ENCODE measurements around the gene SRRM2.

SRRM2 gene

DNA sequence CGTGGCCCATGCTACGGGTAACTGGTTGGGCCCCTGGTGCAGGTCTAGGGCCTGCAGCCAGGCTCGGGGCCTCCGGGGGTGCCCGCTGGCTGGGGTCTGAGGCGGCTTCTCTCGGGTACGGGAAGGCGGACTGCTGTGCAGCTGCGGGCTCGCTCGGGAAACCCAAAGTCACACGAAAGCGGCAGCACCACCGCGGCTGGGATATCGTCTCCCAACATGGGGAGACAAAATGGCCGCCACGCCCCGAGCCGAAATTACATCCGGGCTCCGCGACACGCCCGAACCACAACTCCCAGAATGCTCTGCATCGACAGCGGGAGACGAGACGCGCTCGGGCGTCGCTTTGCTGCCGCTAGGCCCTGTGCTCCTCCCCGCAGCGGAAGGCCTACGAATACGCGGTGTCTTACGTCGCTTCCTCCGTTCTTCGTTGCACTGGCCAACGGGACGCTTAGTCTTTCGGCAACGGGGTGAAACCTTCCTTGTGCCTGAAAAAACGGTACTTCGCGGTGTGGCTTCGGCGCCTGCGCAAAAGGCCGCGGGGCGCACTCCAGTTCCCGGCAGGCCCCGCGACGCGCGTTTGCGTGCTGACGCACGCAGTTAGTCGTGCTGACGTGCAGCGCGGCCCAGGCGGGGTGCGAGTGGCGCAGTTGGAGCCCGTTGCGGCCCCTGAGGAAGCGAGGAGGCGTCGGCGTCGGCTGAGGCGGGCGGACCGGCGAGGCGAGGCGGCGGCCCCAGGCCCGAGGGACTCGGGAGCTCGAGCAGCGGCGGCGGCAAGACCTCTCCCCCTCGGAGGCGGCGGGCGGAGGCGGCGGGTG lies at the start of gene SRRM2:
Gene SRRM2 (plus strand): TSS at position 604 of the 815 bp plus-strand sequence. CDS start 3,727 bp downstream, outside the sequence.
- DNase-seq (ENCODE audit: low read depth): peak; percentile 94

DNA sequence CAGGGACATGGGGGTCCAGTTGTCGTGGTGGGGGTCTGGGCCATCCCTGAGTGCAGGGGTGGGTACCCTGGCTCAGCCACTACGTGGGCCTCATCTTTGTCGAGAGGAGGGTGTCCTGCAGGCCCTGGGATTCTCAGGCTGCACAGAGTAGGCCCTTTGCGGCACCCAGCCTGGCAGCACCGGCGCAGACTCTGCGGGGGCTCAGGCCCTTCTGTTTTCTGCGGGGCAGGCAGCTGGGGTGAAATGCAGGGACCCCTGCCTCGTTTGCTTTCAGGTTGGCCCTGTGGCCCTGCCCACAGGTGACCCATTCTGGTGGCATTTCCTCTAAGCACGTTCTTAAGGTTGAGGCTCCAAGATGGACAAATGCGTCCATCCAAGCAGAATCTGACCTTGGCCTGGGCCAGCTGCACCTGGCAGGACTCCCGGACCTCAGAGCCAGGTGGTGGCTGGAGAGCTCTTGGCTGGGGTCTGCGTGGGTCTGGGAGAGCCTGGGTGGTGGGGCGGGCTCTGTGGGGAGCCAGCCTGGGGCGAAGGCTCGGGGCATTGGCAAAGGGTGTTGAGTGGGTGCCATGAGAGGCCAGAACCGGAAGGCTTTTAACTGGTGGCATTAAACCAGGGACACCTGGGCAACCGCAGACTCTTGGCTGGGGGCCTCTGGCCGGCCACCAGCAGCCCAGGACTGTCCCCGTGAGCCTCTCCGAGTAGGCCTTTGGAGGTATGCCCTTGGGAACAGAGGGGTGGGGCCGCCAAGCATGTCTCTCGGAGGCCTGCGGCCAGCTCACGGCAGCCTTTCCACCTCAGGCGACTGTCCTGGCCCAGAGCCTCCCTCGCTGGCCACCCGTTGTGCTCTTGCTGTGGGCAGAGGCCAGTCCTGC lies 49.3 kb upstream of the SRRM2 start:
- no peak for DNase-seq (ENCODE audit: low read depth)

DNA sequence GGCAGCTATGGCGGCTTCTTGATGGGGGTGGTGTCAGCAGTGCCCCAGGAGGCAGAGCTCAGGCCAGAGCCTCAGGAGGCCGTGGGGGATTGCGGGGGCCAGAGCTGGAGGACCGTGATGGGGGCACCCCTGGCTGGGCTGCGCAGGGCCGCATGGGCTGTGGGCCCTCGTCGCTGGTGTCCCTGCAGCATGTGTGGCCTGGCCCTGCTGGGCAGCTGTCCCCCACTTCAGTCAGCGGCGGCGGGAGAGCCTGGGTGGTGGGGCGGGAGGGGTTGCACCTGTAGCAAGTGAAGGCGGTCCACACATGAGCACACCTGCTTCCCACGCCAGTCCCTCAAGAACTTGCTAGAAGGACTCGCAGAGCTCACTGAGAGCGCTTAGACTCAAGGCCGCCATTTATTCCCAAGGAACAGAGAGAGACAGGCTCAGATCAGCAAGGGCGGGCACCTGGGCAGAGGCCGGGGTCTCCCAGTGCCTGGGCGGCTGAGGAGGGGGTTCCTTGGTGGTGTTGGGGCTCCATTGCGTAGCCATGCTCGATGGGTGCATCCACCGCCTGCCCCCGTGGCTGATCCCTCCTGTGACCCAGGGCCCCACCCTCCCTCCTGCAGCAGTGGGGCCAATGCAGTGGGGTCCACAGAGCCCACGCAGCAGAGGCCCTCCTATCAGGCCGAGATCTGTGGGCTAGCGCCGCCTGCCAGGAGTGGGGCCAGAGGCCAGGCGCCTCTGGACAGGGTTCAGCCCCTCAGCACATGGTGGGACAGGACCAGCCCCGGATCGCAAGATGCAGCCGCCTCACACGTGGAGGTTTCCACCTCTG lies 48.1 kb upstream of the SRRM2 start:
- no peak for DNase-seq (ENCODE audit: low read depth)

DNA sequence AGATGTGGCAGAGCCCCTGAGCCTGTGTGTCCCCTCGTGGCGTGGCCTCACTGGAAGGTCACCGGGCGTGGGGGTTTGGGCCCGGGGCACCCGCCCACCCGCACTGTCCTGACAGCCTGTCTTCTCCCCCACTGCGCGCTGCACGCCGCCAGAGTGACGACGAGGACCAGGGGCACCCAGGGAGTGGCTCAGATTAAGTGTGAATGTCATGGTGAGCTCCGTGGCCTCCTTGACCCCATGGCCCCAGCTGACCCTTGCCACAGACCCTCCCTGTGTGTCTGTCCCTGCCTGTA lies 47.5 kb upstream of the SRRM2 start:
- no peak for DNase-seq (ENCODE audit: low read depth)

DNA sequence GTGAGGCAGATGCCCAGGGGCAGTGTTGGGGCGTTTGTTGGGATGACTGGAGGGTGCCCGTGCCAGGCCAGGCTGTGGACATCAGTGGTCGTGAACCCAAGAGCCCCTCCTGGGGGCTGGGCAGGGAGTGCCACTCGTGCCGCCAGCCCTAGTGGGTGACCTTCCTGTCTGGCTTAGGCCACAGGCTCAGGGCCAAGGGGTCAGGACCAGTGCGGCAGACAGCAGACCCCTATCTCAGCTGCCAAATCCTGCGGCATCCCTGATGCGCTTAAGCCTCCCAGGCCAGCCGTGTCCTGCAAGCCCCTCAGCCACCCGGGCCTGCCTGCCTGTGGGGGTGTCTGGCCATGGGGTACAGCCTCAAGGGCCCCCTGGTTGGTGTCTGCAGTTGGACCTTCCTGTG lies 47.1 kb upstream of the SRRM2 start:
- no peak for DNase-seq (ENCODE audit: low read depth)

DNA sequence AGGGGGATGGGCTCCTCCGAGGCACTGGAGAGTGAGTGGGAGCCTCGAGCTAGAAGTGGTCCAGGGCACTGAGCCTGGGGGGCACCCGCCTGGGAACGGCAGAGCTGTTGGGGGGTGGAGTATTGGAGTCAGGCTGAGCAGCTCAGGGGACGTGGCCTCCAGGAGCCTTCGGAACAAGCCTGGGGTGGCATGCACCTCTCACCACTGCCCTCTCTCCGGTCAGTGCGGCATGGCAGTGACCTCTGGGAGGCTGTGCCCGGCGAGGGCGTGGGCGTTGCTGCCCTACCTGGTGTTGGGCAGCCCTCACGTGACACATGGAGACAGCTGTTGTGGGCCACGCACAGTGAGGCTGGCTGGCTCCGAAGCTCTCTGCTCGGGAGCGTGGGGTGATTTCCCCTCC lies 46.4 kb upstream of the SRRM2 start:
- DNase-seq (ENCODE audit: low read depth): no peak

DNA sequence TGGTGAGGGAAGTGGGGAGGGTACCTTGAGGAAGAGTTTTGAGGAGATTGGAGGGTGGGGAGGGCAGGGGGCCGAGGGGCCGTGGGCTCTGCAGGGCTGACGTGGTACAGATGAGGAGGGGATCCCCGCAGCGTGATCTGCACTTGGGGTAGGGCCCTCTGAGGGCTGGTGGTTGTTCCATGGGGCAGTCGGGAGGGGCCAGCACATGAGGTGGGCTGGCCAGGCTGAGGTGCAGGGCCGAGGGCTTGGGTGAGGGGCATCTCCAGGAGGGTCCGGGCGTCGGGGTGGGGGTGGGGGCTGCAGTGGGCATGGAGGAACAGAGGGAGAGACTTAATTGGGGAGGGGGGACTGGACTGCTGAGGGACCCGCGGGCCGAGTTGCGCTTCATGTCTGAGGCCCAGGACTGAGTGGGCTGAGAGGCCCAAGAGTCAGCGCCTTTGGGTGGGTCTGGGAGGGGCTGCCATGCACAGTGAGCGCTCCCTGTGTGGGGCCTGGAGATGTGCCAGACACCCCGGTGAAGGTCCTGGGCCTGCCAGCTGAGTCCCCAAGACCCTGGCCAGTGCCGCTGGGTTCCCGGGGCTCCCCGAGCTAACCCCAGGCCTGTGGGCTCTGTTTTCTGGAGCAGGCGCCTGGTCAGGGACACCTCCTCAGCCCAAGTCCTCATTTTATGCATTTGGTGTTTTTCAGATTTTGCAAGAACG lies 45.7 kb upstream of the SRRM2 start:
- DNase-seq (ENCODE audit: low read depth): no peak

DNA sequence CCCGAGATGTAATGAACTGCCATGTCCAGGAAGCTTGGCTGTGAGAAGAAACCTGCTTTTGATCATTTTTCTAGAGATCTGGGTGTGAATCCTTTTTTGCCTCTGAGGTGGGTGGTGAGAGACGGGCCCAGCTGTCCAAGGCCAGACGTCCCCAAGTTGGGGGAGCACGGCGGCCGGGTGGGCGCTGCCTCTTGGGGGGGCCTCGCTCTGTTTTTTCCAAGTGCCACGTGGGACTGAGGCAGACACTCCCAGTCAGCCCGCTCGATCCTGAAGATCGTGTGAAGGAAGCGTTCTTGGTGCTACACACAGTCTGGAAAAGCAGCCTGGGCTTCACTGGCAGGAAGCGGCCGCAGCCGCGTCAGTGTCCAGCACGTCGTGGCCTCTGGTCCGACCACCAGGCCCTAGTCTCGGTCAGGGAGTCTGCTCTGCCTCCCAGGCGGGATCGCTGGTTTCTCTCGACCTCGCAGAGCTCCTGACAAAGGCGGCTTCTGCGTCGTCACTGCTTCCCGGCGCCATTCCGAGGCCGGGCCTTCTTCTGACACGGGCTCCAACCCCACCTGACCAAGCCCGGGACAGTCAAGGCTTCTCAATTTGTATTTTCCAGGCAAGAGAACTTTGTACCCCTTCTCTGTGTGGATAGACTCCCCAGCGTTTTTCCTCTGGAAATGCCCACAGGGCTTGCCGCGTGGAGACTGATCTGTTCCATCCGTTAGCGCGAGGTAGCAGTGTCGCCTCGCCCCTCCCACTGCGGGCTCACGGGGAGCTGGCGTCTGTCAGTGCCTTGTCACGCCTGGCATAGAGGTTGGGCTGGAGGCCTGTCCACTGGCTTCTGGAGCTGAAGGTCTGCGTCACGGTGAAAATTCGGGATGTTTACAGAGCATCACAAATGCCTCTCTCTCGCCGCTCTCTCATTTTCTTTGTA lies 44.8 kb upstream of the SRRM2 start:
- no peak for DNase-seq (ENCODE audit: low read depth)

DNA sequence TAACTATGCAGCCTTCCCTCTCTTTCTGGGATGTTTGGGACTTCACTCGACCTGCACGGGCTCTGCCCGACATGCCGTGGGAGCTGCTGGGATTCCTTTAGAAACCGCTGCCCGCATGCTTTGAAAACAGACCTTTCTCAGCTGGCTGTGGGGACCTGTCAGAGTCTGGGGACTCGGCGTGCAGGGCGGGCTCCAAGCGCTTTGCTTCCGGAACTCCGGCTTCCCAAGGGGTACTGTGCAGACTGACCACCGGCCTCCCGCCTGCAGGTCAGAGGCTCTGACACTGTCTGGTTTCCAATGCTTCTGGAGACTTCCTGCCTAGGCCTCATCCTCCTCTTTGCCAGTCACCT lies 44.2 kb upstream of the SRRM2 start:
- no peak for DNase-seq (ENCODE audit: low read depth)

DNA sequence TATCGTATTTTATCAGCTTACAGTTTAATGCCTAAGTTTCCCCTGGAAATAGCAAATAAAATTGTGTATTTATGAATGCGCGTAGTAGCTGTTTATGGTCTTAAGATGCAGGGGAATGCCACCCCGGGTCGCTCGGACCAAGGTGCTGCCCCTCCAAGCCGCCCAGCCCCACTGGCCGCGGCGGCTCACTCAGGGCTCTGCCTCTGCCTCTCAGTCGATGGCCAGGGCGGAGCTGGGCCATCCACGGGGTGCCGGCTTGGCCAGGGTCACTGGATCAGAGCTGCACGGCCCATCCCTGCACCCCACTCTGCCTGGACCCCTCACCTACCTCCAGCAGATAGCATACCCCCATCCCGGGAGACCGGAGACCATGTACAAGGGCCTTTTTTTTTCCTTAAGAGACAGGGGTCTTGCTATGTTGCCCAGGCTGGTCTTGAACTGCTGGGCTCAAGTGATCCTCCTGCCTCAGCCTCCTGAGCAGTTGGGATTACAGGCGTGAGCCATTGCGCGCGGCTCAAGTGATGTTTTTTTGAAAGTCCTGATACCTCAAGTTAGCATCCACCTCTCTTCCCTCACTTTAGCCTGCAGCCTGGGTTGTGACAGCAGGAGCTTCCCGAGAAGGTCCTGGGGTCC lies 43.4 kb upstream of the SRRM2 start:
- no peak for DNase-seq (ENCODE audit: low read depth)

DNA sequence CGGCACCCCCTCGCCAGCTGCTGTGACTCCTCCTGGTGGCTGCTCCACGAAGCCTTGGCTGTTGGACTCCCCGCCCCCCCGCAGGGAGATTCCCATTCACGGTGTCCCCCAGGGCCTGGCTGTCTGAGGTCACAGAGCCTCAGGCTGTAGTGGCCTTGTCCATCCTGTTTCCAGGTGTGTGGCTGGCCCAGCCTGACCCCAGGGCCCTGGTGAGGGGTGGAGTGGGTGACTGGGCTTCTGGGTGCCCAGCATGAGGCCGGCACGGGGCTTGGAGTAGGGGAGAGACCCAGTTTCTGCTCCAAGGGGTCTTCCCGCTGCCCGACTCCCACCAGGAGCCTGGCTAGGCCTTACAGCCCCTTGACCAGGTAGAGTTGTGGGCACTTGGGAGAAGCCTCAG lies 42.9 kb upstream of the SRRM2 start:
- no peak for DNase-seq (ENCODE audit: low read depth)

DNA sequence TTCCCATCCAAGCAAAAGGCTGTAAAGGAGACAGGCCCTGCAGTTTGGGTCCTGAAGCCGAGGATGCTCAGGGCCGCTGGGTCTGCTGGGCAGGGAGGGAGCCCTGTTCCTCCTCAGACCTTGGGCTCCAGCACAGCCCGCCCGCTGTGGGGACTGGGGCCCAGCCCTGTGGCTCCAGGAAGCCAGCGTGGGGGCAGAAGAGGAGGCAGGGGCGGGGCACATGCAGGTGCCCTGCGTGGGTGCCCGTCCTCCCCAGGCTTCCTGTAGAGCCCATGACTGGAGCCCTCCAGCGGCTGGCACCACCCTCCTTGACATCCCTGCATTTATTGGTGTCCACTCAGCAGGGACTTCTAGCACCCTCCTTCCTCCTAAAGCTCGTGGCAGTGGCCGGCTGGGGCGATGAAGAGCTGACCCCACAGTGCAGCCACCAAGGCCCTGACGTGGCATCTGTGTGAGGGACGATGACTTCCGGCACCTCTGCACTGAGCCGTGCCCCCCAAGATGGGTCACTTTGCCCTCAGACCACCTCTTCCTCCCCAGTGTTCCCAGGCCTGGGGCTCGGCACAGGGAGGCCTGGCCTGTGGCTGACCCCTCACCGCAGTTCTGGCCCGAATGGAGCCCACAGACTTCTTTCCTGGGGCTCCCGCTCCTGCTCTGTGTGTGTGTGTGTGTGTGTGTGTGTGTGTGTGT lies 42.3 kb upstream of the SRRM2 start:
- DNase-seq (ENCODE audit: low read depth): no peak

DNA sequence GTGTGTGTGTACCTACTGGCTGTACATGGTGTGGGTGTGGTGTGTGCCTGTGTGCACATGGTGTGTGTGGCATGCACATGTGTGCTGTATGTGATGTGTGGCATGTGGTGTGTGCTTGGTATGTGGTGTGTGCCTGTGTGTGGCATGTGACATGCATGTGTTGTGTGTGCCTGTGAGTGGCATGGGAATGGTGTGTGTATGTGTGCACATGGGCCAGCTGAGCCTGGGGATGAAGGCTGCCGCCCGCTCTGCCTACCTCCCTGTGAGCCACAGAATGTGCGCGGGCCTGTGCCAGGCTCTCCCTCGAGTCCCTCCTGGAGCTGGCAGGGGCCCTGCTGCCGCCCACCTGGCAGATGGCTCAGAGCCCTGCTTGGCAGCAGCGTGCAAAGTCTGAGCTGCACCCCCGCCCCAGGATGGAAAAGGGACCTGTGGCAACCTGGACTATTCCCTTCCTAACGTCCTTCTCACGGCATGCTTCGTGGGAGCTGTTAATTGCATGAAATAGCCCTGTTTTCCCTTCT lies 41.7 kb upstream of the SRRM2 start:
- no peak for DNase-seq (ENCODE audit: low read depth)

DNA sequence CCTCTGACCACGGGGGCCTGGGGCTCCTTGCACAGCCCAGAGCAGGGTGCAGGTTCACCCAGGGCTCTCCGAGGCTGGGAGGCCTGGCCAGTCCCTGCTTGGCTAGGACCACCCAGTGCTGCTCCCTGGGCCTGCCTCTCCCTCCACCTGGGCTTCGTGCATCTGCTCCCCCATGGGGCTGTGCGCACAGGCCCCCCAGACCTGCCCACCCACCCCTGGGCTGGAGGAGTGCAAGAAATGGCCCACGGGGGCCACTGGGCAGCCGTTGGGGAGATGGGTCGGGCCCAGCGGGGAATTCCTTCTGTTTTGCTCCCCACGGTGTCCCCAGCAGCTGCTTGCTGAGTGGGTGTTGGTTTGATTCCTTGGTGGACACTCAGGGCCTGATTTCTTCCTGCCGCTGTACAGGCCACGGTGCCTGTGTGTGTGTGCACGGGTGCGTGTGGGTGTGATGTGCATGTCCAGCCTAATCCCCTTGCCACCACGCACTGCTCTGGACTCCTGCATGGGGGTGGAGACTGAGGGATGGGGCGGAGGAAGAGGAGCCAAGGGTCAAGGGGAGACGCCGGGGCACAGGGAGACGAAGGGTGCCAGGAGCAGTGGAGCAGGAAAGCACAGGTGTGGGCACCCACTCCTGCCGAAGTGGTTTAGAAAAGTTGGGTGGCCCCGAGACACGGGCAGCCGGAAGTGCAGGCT lies 40.9 kb upstream of the SRRM2 start:
- DNase-seq (ENCODE audit: low read depth): no peak

DNA sequence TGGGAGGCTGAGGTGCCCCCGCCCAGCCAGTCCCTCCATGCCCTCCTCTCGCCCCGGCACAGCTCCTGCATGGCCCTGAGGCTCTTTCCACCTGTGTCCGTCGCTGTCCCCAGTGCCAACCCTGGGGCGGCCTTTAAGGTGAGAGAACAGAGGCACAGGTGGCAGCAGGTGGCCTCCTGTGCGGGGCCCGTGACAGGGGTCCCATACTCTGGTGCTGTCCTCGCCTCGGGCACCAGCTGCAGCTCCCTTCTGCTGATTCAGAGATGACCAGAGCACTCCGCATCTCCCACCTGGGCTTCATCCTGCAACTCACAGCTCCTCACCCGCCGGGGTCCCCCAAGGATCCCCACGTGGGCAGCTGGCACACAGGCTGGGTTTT lies 40.4 kb upstream of the SRRM2 start:
- no peak for DNase-seq (ENCODE audit: low read depth)

DNA sequence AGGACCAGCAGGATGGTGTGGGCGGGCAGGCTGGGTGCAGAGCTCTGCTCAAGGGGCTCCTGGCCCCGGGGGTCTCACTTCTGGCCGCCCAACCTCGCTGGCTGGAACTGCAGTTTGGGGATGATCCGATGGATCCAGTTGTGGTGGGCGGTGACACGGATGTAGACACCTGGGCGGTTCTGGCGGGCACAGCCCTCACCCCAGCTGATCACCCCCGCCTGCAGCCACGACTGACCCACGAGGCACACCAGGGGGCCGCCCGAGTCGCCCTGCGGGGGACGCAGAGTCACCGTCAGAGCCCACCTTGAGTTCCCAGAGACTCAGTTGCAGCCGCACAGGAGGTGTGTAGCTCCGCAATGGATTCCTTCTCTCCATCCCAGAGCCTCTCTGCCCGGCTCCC lies 39.9 kb upstream of the SRRM2 start:
- no peak for DNase-seq (ENCODE audit: low read depth)

DNA sequence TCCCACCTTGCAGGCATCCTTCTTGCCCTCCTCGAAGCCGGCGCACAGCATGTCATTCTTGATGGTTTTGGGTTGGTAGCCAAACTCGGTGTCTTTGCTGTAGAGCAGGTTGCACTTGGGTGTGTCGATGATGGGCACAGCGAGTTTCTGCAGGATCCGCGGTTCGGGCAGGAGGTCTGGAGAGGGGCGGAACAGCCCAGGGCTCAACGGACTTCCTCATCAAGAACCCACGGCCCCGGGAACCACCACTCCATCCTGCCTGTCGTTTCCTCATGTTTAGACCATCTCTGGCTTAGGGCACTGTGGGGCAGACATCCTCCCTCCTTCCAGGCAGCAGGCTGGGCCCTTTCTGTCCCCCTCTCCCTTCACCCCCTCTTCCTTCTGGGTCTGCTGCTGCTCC lies 38.9 kb upstream of the SRRM2 start:
- DNase-seq (ENCODE audit: low read depth): no peak

DNA sequence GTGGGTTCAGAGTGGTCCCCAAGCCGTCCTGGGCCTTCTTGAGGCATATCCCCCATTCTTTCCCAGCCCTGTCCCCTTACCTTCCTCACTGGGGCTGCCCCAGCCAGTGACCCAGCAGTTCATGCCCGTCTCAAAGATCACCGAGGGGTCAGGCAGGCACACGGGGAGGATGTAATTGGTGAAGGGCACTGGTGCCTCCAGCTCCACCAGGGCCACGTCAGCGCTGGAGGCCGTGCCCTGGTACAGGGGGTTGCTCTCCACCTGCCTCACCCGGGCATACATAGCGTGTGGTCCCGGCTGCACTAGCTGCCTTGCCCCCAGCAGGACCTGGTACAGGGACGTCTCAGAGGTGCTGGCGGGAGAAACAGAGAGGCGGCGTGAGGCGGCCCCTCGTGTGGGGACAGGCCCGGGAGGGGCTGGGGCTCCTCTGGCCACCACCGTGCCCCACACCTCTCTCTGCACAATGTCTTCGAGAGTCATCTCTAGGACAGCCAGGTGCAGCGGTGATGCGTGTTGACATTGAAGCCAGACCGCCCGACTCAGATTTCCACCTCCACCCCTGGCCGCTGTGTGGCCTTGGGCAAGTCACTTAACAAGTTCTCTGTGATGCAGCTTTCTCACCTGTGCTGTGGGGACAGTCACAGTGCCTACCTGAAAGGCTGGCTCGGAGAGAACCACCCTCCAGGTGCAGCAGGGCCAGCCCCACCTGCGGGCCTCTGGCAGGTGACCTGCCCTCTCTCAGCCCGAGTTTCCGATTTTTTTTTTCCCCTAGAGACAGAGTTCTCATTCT lies 38.3 kb upstream of the SRRM2 start:
- DNase-seq (ENCODE audit: low read depth): no peak

Data from stimulated activated CD8-positive, alpha-beta memory T cell treated with anti-CD3 and anti-CD28 coated beads, Interleukin-15, amount 100 ng/mL, for 1 hour (primary cell).